NCI-H2196 treated with DMSO at 0.1 percent for 48 hours (cell line): Measurements from ENCODE around the gene WFIKKN2.
A peak's percentile ranks its signal among the peaks of the same experiment; 100 is the strongest.
"Not testable (repeated sequence)": the region's sequence is repeated elsewhere in the genome, so short reads cannot be mapped to it uniquely, and the experiment has no call there.

Source experiments
- DNase-seq: peaks from one replicate; lab custom pipeline; 2025; ENCODE audit not compliant: unreplicated experiment; lab: John Stamatoyannopoulos, UW

The WFIKKN2 gene, protein sequence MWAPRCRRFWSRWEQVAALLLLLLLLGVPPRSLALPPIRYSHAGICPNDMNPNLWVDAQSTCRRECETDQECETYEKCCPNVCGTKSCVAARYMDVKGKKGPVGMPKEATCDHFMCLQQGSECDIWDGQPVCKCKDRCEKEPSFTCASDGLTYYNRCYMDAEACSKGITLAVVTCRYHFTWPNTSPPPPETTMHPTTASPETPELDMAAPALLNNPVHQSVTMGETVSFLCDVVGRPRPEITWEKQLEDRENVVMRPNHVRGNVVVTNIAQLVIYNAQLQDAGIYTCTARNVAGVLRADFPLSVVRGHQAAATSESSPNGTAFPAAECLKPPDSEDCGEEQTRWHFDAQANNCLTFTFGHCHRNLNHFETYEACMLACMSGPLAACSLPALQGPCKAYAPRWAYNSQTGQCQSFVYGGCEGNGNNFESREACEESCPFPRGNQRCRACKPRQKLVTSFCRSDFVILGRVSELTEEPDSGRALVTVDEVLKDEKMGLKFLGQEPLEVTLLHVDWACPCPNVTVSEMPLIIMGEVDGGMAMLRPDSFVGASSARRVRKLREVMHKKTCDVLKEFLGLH

DNA sequence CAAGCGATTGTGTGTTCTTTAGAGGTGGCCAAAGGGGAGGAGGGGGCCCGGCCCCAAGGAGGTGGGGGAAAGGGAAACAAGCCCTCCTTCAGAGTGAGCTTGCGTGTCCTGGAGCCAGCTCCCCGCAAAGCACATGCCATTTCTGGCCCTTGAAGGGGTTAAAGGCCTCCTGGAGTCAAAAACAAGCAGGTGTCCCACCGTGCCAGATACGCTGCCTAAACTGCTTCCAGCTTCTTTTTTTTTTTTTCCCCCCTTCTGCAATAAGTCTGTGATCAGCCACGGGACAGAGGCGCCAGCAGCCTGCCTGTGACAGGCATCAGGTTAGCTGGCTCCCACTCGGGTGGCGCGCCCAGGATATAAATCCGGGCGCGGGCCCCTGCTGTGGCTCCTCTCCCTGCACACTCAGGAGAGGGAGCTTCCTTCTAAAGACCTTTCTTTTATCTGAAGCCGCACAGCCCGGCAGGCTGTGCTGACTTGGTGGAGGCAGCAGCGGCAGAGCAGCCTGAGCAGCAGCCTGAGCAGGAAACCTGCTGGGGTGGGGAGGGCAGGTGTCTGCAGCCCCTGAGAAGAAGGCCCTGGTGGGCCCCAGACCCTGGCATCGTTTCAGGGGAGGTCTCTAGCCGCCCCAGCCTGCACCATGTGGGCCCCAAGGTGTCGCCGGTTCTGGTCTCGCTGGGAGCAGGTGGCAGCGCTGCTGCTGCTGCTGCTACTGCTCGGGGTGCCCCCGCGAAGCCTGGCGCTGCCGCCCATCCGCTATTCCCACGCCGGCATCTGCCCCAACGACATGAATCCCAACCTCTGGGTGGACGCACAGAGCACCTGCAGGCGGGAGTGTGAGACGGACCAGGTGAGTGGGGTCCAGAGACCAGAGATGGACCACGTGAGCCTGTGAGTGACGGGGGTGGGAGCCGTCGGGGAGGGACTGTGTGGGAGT lies at the start of gene WFIKKN2:
Gene WFIKKN2, plus strand, starts transcription at position 286 of the 934 bp plus-strand sequence. Its CDS starts 352 bp downstream, at position 638.
- no peak for DNase-seq

DNA sequence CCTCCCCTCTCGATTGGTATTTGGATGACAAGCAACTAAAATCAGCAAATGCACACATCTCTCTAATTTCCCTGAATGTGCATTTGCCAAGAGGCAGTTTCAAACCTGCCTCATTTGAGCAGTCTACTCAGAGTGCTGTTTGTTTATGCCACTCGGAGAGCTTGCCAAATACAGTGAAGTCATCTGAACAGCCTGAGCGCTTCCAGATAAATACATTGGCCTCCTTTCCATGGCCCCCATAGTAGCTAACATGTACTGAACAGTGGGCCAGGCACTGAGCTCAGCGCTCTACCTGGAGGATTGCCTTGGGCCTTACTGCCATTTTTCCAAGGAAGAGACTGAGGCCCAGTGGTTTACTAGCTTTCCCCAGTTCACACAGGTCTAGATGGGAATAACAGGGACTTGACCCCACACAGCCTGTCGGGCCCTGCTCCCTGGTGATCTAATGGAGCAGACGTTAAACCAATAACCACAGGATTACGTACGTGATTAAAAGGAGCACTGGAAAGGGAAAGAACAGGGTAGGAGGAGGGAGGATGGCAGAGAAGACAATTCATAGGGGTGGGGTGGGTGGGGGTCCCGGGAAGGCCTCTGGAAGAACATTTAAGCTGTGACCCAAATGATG lies 49.3 kb upstream of the WFIKKN2 start:
- peak; percentile 35 for DNase-seq

DNA sequence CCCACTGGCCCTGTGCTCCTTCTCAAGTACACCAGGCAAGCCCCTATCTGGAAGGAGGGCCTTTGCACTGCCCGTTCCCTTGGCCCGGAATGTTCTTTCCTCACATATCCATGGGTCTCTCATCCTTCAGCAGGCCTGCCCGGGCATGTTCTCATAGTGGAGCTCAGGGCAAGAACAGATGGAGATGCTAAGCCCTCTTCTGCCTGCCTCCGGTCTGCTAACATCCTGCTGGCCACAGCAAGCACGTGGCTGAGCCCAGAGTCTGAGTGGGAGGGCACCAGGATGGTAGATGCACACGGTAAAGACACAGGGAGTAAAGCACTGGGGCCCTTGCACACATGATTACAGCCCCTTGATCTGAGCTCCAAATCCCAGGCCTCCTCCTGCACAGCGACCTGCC lies 48.3 kb upstream of the WFIKKN2 start:
- no peak for DNase-seq

DNA sequence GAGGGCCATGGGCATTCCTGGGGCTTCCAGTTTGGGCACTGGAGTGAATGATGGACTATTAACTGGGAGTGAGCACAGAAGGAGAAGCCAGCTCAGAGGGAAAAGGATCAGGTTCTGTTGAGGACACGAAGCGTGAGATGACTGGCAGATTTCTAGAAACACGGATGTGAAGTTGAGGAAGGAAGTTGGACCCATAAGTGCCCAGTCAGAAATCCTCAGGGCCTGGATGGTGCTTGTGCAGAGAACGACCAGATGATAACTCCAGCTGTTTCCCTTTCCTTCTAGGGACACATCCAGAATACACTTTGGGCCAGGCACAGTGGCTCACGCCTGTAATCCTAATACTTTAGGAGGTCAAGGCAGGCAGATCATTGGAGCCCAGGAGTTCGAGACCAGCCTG lies 44.8 kb upstream of the WFIKKN2 start:
- DNase-seq: no peak

DNA sequence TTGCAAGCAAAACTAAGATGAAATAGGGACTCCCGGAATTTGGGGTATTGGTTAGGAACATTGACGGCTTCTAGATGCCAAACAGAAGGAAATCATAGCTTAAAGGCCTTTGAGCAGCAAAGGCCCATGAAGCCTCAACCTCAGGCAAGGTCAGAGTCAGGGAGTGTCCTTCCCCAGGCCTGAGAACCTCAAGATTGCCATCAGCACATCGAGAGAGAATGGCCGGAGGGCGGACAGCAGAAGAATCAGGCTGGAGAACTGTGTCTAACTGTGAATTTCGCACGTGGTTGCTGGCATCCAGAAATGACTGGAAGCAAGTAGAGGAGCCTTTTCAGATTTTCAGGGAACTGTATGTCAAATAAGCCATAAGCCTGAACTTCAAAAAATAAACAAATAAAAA lies 43.3 kb upstream of the WFIKKN2 start:
- no peak for DNase-seq

DNA sequence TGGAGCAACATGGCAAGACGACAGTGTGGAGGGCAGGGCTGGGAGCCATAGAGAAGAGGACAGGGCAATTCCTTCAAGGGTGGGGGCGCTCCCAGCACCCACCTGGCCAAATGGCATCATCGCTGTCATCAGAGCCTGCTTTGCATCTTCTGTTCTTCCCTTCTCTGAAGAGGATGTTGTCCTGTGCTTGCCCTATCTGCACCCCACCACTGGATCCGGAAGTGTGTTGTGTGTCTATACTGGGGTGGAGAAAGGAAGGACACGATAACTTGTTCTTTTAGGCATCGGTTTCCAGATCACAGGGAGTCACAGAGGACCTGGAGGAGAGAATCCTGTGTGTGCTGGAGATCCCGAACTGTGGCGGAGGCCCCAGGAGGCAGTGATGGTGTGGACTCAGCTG lies 42.4 kb upstream of the WFIKKN2 start:
- DNase-seq: no peak

DNA sequence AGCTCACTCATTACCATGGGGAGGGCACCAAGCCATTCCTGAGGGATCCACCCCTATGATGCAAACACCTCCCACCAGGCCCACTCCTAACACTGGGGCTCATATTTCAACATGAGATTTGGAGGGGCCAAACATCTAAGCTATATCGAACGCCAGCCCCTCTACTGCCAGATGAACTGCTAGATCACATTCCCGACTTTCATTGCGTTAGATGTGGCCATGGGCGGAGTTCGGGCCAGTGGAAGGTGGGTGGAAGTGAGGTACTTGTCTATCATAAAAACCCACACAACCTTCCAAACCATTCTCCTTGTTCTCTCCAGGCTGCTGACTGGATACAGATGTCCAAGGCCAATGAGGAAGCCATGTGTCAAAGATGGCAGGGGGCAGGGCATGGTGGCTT lies 41.0 kb upstream of the WFIKKN2 start:
- no peak for DNase-seq

DNA sequence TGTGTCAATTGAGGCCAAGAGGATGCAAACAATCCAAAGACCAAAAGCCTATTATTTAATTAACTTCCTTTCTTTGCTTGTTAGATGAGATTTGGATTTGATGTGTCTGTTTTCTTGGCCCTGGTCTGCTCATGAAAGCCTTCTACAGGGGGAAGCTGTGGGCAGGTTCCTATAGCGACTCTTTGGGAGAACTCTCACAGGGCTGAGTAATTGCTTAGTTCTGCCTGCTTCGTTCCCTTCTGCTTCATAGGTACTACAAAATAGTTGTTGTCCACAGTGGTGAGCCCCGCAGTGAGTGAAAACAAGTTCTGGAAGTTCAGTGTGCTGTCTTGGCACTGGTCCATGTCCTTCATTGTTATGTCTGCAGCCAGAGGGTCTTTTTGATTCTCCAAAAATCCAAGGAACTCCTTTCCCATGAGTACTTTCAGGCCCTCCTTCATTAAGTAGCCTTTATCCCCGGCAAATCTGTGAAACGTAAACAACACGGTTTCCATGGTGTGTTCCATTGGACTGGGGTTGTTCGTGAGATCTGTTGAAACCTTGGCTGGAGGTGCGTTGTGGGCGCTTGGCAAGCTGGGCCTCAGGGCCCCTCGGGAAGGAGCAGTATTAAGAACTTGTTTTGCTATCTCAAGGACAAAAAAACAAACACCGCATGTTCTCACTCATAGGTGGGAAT lies 38.1 kb upstream of the WFIKKN2 start:
- DNase-seq: no peak

DNA sequence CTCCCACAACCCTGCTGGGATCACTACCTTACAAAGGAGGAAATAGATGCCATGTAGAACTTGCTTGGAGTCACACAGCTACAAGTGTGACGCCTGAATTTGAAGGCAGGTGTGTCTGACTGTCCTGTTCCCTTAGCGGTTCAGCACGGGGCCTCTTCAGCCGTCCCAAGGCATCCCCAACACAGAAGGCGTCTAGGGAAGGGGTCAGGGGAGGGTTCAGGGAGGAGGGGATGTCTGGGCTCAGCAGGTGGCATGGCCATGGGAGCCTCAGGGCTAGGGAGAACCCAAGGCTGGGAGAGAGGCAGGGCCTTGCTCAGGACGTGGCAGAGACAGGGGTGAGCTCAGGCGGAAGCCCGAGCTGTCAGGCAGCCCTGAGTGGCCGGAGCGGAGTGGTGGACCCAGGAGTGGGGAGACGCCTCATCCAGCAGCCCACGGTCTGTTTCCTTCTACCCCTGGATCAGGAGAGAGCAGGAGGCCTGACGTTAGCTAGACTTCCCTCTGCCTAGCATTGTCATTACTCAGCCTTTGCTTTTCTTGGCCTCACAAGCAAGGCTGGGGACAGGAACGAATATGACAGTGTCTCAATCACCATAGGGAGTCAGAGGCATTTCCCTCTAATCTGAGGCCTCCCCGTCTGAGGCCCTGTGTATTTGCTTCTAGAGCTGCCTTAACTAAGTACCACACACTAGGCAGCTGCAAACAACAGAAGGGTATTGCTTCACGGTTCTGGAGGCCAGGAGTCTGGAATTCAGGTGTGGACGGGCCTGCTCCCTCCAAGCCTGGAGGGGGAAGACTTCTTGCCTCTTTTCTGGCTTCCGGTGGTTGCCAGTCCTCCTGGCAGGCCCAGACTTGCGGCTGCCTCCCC lies 36.7 kb upstream of the WFIKKN2 start:
- DNase-seq: no peak

DNA sequence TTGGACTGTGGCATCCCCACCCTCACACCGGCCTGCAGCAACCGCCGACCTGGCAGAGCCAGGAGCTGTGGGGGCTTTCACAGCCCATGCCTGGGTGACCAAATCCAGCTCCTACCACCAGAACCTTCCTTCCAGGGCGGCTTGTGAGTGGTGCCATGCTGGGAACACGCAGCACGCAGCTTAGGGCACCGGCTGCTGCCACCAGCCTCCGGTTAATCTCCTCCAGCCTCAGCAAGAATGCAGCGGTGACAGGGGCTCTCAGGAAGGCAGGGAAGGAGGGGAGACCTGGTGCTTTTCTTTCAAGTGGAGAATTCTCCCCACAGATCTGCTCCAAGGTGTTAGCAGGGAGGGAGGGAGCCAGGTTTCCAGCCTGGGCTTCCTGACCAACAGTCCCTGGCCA lies 35.8 kb upstream of the WFIKKN2 start:
- DNase-seq: no peak

DNA sequence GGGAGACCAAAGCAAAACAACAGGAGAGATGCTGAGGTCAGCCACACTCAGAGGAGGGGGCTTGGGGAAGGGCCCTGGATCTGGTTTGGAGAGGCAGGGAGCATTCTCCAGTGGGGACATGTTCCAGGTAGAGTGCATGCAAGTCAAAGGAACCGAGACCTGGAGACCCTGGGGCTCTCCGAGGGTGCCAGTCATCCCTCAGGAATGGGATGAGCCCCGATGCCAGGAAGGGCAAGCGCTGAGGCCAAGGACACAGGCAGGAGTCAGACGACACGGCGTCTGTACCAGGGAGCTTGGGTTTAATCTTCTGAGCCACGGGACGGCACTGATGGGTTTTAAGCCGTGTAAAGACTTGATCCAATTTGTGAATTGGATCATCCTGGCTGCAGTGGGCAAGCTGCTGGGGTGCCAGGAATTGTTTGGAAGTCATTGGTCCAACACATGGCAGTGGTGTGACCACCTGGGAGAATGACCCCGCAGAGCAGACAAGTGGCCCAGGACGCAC lies 35.1 kb upstream of the WFIKKN2 start:
- DNase-seq: no peak

DNA sequence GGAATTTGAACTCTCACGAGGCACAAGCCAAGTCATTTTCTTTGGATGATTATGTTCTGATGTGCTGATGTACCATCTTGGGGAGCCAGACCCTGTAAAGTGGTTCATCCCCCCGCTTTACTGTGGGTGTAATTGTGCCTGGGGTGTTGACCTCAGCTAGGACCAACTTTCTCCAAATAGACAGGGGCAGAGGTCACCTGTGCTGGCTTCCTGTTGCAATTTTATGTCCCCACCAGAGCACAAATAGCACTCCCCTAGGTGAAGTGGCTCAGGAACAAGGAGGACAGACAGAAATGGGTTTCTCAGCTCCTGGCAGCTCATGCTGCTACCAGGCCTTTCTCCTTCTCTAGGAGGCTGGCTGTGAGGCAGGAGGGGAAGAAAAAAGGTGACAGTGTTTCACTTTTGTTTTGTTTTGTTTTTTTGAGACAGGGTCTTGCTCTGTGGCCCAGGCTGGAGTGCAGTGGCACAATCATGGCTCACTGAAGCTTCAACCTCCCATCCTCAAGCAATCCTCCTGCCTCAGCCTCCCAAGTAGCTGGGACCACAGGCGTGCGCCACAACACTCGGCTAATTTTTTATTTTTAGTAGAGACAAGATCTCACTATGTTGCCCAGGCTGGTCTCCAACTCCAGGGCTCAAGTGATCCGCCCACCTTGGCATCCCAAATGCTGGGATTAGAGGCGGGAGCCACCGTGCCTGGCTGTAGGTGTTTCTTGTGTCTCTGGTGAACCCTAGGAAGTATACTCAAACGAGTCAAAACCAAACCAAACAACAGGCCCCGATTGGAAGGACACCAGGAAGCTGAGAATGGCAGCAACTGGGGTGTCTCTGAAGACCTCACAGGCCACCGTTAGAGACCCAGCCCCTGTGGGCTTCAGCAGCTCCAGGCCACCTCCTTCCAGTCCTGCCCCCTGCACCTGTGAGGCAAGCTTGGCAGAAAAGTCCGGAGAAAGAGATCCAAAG lies 32.5 kb upstream of the WFIKKN2 start:
- no peak for DNase-seq

DNA sequence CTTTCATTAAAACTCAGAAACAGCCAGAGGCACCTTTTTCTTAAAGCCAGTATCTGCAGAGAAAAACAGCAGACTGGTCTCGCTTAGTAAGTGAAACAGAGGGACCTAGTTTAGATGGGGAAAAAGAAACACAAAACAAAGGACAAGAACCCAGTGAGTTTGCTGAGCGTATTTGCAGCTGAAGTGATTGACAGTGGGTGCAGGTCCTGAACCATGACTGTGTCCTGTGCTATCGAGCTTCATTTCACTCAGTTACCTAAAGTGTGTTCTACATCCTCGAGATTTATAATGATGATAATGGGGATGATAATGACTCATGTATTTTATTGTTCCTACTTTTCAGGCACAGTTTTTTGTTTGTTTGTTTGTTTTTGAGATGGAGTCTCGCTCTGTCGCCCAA lies 31.7 kb upstream of the WFIKKN2 start:
- no peak for DNase-seq

DNA sequence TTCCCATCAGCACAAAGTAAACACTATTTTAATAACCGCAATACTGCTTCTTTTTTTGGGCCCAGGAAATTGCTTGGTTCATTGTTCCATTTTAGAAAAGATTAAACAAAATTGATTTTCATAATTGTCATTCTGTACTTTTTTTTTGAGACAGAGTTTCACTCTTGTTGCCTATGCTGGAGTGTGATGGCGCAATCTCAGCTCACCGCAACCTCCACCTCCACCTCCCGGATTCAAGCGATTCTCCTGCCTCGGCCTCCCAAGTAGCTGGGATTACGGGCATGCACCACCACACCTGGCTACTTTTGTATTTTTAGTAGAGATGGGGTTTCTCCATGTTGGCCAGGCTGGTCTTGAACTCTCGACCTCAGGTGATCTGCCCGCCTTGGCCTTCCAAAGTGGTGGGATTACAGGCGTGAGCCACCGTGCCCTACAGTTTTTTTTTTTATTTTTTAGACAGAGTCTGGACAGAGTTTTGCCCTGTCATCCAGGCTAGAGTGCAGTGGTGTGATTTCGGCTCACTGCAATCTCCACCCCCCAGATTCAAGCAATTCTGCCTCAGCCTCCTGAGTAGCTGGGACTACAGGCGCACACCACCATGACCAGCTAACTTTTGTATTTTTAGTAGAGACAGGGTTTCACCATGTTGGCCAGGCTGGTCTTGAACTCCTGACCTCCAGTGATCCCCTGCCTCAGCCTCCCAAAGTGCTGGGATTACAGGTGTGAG lies 30.5 kb upstream of the WFIKKN2 start:
- DNase-seq: not testable (repeated sequence)

DNA sequence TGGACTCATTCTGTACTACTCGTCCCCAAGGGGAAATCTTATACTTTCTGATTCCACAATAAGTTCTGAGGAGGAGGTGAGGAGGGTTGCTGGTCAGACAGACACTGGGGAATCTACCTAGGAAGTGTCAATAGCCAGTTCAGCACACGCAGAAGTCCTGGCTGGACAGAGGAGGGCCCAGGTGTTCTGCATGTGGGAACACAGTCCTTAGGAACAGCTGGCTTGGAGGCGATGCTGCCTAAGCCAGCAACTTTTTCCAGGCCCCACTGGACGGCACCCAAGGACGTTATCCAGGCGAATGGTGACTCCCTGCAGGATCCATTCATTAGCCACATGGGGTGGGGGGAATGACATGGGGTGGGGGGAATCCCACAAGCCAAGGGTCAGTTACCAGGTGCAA lies 29.9 kb upstream of the WFIKKN2 start:
- no peak for DNase-seq

DNA sequence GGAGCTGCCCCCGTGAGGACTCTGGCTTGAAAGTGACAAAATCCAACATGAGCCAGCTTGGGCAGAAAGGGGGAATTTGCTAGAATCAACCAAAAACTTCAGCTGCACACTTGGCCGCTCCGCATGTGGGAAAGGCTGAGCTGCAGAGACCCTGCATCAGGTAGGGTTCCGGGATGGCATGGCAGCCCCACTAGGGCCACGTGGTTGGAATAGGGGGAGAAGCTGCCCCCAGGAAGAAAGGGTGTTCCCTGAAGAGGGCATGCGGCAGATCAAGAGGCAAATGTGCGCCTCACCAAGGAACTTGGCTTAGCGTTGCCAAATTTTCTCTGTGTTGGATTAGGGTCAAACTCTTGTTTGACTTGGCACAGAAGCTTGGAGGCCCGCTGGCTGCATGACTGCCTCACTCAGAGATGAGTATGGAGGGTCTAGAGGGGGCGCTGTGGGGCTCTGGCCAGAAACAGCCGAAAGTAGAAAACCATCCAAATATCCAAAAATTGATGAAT lies 29.2 kb upstream of the WFIKKN2 start:
- DNase-seq: no peak

DNA sequence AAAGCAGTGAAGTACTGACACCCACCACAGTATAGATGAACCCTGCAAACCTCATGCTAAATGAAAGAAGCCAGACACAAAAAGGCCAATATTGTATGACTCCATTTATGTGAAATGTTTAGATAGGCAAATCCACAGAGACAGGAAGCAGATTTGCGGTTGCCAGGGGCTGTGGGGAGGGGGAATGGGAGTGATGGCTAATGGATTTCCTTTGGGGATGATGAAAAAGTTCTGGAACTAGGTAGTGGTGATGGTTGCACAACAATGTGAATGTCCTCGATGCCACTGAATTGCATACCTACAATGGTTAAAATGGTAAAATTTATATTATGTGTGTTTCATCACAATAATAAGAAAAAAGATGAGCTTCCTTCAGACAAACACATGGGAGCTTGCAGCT lies 28.4 kb upstream of the WFIKKN2 start:
- no peak for DNase-seq

DNA sequence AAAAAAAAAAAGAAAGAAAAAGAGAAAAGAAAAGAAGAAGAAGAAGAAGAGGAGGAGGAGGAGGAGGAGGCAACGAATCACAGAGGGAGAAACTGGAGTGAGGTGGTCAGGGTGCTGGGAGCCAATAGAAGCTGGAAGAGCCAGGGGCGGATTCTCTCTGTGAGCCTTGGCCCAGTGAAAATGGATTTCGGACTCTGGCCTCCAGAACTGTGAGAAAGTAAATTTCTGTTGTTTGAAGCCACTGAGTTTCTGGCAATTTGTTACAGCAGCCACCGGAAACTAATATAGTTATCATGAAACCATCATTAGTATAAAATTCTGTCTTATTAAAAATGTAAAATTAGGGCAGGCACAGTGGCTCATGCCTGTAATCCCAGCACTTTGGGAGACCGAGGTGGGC lies 27.7 kb upstream of the WFIKKN2 start:
- no peak for DNase-seq
